A549 (cell line): Measurements from ENCODE around the gene HERC3. TPM values are rescaled to one million over a fixed set of nuclear protein-coding genes. Genes with fewer than 3 reads are reported as not detected.

ENCODE experiments used
- ATAC-seq, 2 experiments: fragments of 200-7000 bp in 1 of 2; fragments of >200 bp in 1 of 2; cut with Nextera tagmentation in 1 of 2; cut with Tn5 transposase in 1 of 2; 3 replicates each; pipeline versions ENCODE4 v1.8.0 to v1.9.1; 2018 to 2020; ENCODE audit warnings: mild to moderate bottlenecking in 1 of 2, moderate library complexity in 1 of 2
- CTCF ChIA-PET: fragments of 300-600 bp; sonication (Branson Sonifier 250); formaldehyde crosslinking; extraction: SDS; loops from one replicate; lab custom pipeline; 2021; ENCODE audit warnings: antibody characterized with exemption, inconsistent platforms; lab: Yijun Ruan, JAX
- POLR2A ChIA-PET: fragments of 350-600 bp; formaldehyde crosslinking; extraction: SDS; loops from one replicate; lab custom pipeline; 2021; ENCODE audit warnings: antibody characterized with exemption, inconsistent platforms; lab: Yijun Ruan, JAX
- DNase-seq, 2 experiments: peaks; one replicate each; pipeline versions ENCODE4 v3.0.0 to v3.0.0-alpha.2; 2011 to 2016; ENCODE audit warnings: low read depth in 1 of 2, low spot score in 1 of 2
- FAIRE-seq: peaks from 2 replicates; lab custom pipeline; 2011; peaks lifted over from hg19 to GRCh38; lab: Jason Lieb, UNC
- H3K27ac ChIP-seq, 2 experiments: fragments of >200 bp; sonication (Bioruptor Twin); formaldehyde crosslinking; 3 replicates each; pipeline ENCODE4 v1.5.1; 2016 to 2017
- H3K4me1 ChIP-seq: fragments of >200 bp; sonication (Bioruptor Twin); formaldehyde crosslinking; 3 replicates; pipeline ENCODE4 v1.6.1; 2016
- H3K4me2 ChIP-seq: fragments of >200 bp; sonication (Bioruptor Twin); formaldehyde crosslinking; 3 replicates; pipeline ENCODE4 v1.6.1; 2016
- H3K4me3 ChIP-seq: fragments of >200 bp; sonication (Bioruptor Twin); formaldehyde crosslinking; 3 replicates; pipeline ENCODE4 v1.5.1; 2016
- H3K9me3 ChIP-seq: fragments of >200 bp; sonication (Bioruptor Twin); formaldehyde crosslinking; 3 replicates; pipeline ENCODE4 v1.6.1; 2016
- ATOH8 ChIP-seq: fragments of 250-450 bp; sonication (Bioruptor Pico); IDR thresholded peaks from 2 replicates; pipeline ENCODE4 v1.5.0; 2020; ENCODE audit warnings: low read depth, mild to moderate bottlenecking, moderate library complexity
- BHLHE40 ChIP-seq: IDR thresholded peaks from 2 replicates; pipeline ENCODE4 v1.6.1; 2012; ENCODE audit warnings: low read depth, low read length, inconsistent platforms
- CEBPB ChIP-seq, 2 experiments: fragments of >200 bp in 1 of 2; sonication (Bioruptor Twin) in 1 of 2; formaldehyde crosslinking in 1 of 2; IDR thresholded peaks; 2 replicates each; pipeline ENCODE4 v1.6.1; 2012 to 2016
- EHMT2 ChIP-seq: fragments of 200-600 bp; sonication (generic); IDR thresholded peaks from 2 replicates; pipeline ENCODE4 v1.6.1; 2016; ENCODE audit warnings: antibody characterized with exemption, low read depth, mild to moderate bottlenecking, moderate library complexity
- ELK1 ChIP-seq: fragments of 150-350 bp; IDR thresholded peaks from 2 replicates; pipeline ENCODE4 v1.6.1; 2014; ENCODE audit warnings: low read depth, mild to moderate bottlenecking, low read length
- HMGXB4 ChIP-seq: fragments of 250-450 bp; sonication (Bioruptor Pico); IDR thresholded peaks from 2 replicates; pipeline ENCODE4 v1.5.0; 2021; ENCODE audit warnings: mild to moderate bottlenecking, moderate library complexity, borderline replicate concordance
- KDM1A ChIP-seq: fragments of 200-600 bp; sonication (generic); IDR thresholded peaks from 2 replicates; pipeline ENCODE4 v1.6.1; 2016; ENCODE audit warnings: low read depth, mild to moderate bottlenecking
- MAFK ChIP-seq: fragments of 450-650 bp; IDR thresholded peaks from 2 replicates; pipeline ENCODE4 v1.6.1; 2014; ENCODE audit not compliant: partially characterized antibody
- MYC ChIP-seq: IDR thresholded peaks from 2 replicates; pipeline ENCODE4 v1.6.1; 2012; ENCODE audit warnings: mild to moderate bottlenecking, inconsistent platforms, low read length, improper control_type of control experiment, borderline replicate concordance
- NFE2L2 ChIP-seq: fragments of 150-350 bp; conservative IDR thresholded peaks from 2 replicates; pipeline ENCODE4 v1.6.1; 2014; ENCODE audit warnings: low read length
- RARB ChIP-seq: fragments of 250-450 bp; sonication (Bioruptor Pico); IDR thresholded peaks from 2 replicates; pipeline ENCODE4 v1.8.0; 2021; ENCODE audit warnings: mild to moderate bottlenecking, moderate library complexity
- RCOR1 ChIP-seq: fragments of 150-350 bp; IDR thresholded peaks from 2 replicates; pipeline ENCODE4 v1.6.1; 2014; ENCODE audit warnings: antibody characterized with exemption, low read length, low read depth
- REST ChIP-seq: fragments of 200-600 bp; sonication (generic); IDR thresholded peaks from 2 replicates; pipeline ENCODE4 v1.6.1; 2016; ENCODE audit warnings: antibody characterized with exemption, mild to moderate bottlenecking, moderate library complexity
- USF2 ChIP-seq: fragments of 450-650 bp; IDR thresholded peaks from 2 replicates; pipeline ENCODE4 v1.6.1; 2014; ENCODE audit warnings: antibody characterized with exemption
- ZFP36 ChIP-seq: fragments of 450-650 bp; IDR thresholded peaks from 2 replicates; pipeline ENCODE4 v1.6.1; 2014; ENCODE audit warnings: borderline replicate concordance; ENCODE audit not compliant: partially characterized antibody
- WGBS: methylation state at CpG from one replicate; pipeline ENCODE4 v1.1.6; 2017; ENCODE audit errors: missing lambda C conversion rate; 5-methylcytosine and 5-hydroxymethylcytosine counted together
- polyA plus RNA-seq, 4 experiments: library from polyadenylated mRNA; depleted of rRNA in 3 of 4; stranded (reverse); fragments of >200 nt; fragmentation: RNase III in 1 of 4; extraction: RNeasy Plus Mini Kit Qiagen cat#74134 plus additional on column Dnase treatment in 1 of 4; gene quantifications; 2 replicates in 3 of 4; 3 replicates in 1 of 4; pipeline ENCODE4 v1.2.3, GENCODE V29; 2011 to 2017

Gene HERC3
- polyA plus RNA-seq, 2 of the 4 experiments (the other 2 are of a cell fraction), result 4.9 to 6.2 TPM

- TF ChIP-seq HMGXB4 (CRISPR knock-in tag) (no peak), USF2 (no peak), ELK1 (no peak), MAFK (no peak), CEBPB (IDR thresholded peaks at IDR 0.05) (no peak), MYC (no peak), REST (no peak)
- no peak for FAIRE-seq
- Histone ChIP-seq H3K4me2 (no peak overlapping the region), H3K4me1 (peaks cover 3% of the 10 kb centered on the region), H3K4me3 (no peak overlapping the region), H3K9me3 (no peaks in the 10 kb centered on the region), H3K27ac (no peak overlapping the region)
- DNase-seq, result no peak
- ChIA-PET POLR2A (no interaction called here), CTCF (interaction anchor here (2.6 kb wide), 1 partner anchor 54 kb away, joined by 6 read pairs; no protein-coding TSS in a partner anchor)
- ATAC-seq, result no peak
These were observed 13.5 kb downstream of the HERC3 start for GRCh38 chr4:88605736-88606135.

GRCh38 chr4:88606832-88607231 lies 14.6 kb downstream of the HERC3 start:
- Histone ChIP-seq H3K4me2 (no peak overlapping the region), H3K27ac (no peak overlapping the region), H3K4me1 (peaks cover 14% of the 10 kb centered on the region), H3K4me3 (no peak overlapping the region), H3K9me3 (no peaks in the 10 kb centered on the region)
- POLR2A ChIA-PET, result no interaction called here
- no peak for ATAC-seq
- no peak for DNase-seq
- CTCF ChIA-PET, result interaction anchor here (2.6 kb wide), 1 partner anchor 52 kb away, joined by 6 read pairs; no protein-coding TSS in a partner anchor
- TF ChIP-seq ATOH8, result no peak
- no peak for TF ChIP-seq RARB
- no peak for TF ChIP-seq NFE2L2
- no peak for TF ChIP-seq ZFP36
- TF ChIP-seq EHMT2, result no peak
- no peak for TF ChIP-seq BHLHE40
- no peak for TF ChIP-seq KDM1A
- no peak for TF ChIP-seq RCOR1
- TF ChIP-seq CEBPB (IDR thresholded peaks at IDR 0.05), result no peak
- WGBS, result 92% methylated on average over 1 of the region's 1 CpG
- FAIRE-seq, result no peak
